H1 (cell line): Measurements from ENCODE around the gene FLT3. TPM values are rescaled to one million over a fixed set of nuclear protein-coding genes. Genes with fewer than 3 reads are reported as not detected.

ENCODE experiments used
- CTCF ChIA-PET: fragments of 300-600 bp; sonication (Branson Sonifier 250); formaldehyde crosslinking; loops from one replicate; lab custom pipeline; 2021; ENCODE audit not compliant: partially characterized antibody; lab: Charles Lee
- POLR2A ChIA-PET: fragments of 300-600 bp; sonication (Branson Sonifier 250); formaldehyde crosslinking; loops from one replicate; lab custom pipeline; 2021; ENCODE audit warnings: inconsistent platforms; ENCODE audit not compliant: partially characterized antibody; lab: Charles Lee
- DNase-seq, 2 experiments: peaks; one replicate each; pipeline versions ENCODE4 v3.0.0 to v3.0.0-alpha.2; 2010 to 2022; ENCODE audit warnings: low spot score in 2 of 2, low read depth in 1 of 2, mixed read lengths in 1 of 2
- FAIRE-seq: peaks from 2 replicates; lab custom pipeline; 2011; peaks lifted over from hg19 to GRCh38; lab: Jason Lieb, UNC
- H2AFZ ChIP-seq: 2 replicates; pipeline ENCODE4 v1.8.1; 2012; ENCODE audit warnings: low read length, inconsistent platforms
- H2AK5ac ChIP-seq: 2 replicates; pipeline ENCODE4 v1.6.1; 2013; ENCODE audit warnings: low read depth, low read length
- H2BK120ac ChIP-seq: replicated peaks from 2 replicates; pipeline ENCODE3; 2013; ENCODE audit warnings: low read depth, low read length, inconsistent platforms
- H2BK12ac ChIP-seq: 2 replicates; pipeline ENCODE4 v1.6.1; 2013; ENCODE audit warnings: low read depth, low read length
- H2BK15ac ChIP-seq: 2 replicates; pipeline ENCODE4 v1.6.1; 2013; ENCODE audit warnings: low read length
- H2BK20ac ChIP-seq: 2 replicates; pipeline ENCODE4 v1.6.1; 2013; ENCODE audit warnings: low read length
- H2BK5ac ChIP-seq: 2 replicates; pipeline ENCODE4 v1.6.1; 2013; ENCODE audit warnings: low read depth, low read length
- H3K14ac ChIP-seq: 2 replicates; pipeline ENCODE4 v1.6.1; 2013; ENCODE audit warnings: inconsistent platforms; ENCODE audit not compliant: insufficient read length
- H3K18ac ChIP-seq: 2 replicates; pipeline ENCODE4 v1.6.1; 2013; ENCODE audit warnings: low read length; ENCODE audit errors: extremely low read depth
- H3K23ac ChIP-seq: 2 replicates; pipeline ENCODE4 v1.6.1; 2013; ENCODE audit warnings: inconsistent platforms; ENCODE audit not compliant: insufficient read length
- H3K23me2 ChIP-seq: 2 replicates; pipeline ENCODE4 v1.6.1; 2013; ENCODE audit warnings: low read depth, low read length
- H3K27ac ChIP-seq: 2 replicates; pipeline ENCODE4 v1.6.1; 2011; ENCODE audit warnings: low read depth, low read length, inconsistent platforms
- H3K27me3 ChIP-seq, 4 experiments: replicated peaks in 1 of 4; 1 replicate in 1 of 4; 2 replicates in 3 of 4; pipeline versions ENCODE4 v1.6.1 to v1.8.1; 2011 to 2013; ENCODE audit warnings: low read length in 3 of 4, mild to moderate bottlenecking in 3 of 4, inconsistent platforms in 2 of 4, mixed read lengths in 2 of 4, moderate library complexity in 1 of 4; ENCODE audit not compliant: control insufficient read depth in 3 of 4, insufficient read depth in 3 of 4; ENCODE audit errors: extremely low read depth in 1 of 4
- H3K36me3 ChIP-seq, 4 experiments: 2 replicates each; pipeline versions ENCODE4 v1.6.1 to v1.8.1; 2011 to 2013; ENCODE audit warnings: mild to moderate bottlenecking in 4 of 4, low read length in 3 of 4, moderate library complexity in 2 of 4, control low read depth in 1 of 4, inconsistent platforms in 1 of 4; ENCODE audit not compliant: insufficient read depth in 4 of 4, control insufficient read depth in 2 of 4
- H3K4ac ChIP-seq: replicated peaks from 2 replicates; pipeline ENCODE3; 2013; ENCODE audit warnings: low read length, low read depth, mixed read lengths, inconsistent platforms; ENCODE audit not compliant: insufficient read length
- H3K4me1 ChIP-seq, 4 experiments: replicated peaks in 1 of 4; 1 replicate in 1 of 4; 2 replicates in 3 of 4; pipeline versions ENCODE4 v1.6.1 to v1.8.1; 2011 to 2013; ENCODE audit warnings: low read length in 3 of 4, inconsistent platforms in 2 of 4, mixed read lengths in 1 of 4; ENCODE audit not compliant: insufficient read depth in 4 of 4, control insufficient read depth in 3 of 4
- H3K4me2 ChIP-seq, 2 experiments: 2 replicates each; pipeline versions ENCODE4 v1.6.1 to v1.8.1; 2011 to 2013; ENCODE audit warnings: low read depth in 2 of 2, low read length in 2 of 2, control low read depth in 1 of 2, inconsistent platforms in 1 of 2, mild to moderate bottlenecking in 1 of 2; ENCODE audit not compliant: insufficient read depth in 1 of 2
- H3K4me3 ChIP-seq, 4 experiments: fragments of 200-600, 300-600 bp in 1 of 4; sonication (generic), shearing (Covaris generic), sonication (Bioruptor Twin) in 1 of 4; 2 replicates each; pipeline versions ENCODE4 v1.5.1 to v1.8.1; 2011 to 2016; ENCODE audit warnings: low read length in 4 of 4, low read depth in 3 of 4, control low read depth in 2 of 4, inconsistent platforms in 2 of 4, mild to moderate bottlenecking in 2 of 4, mixed read lengths in 1 of 4, moderate library complexity in 1 of 4; ENCODE audit not compliant: insufficient read depth in 2 of 4; ENCODE audit errors: extremely low read depth in 1 of 4
- H3K56ac ChIP-seq: replicated peaks from 2 replicates; pipeline ENCODE3; 2013; ENCODE audit warnings: low read depth, mild to moderate bottlenecking, mixed read lengths, low read length, inconsistent platforms; ENCODE audit not compliant: insufficient read length
- H3K79me1 ChIP-seq: 2 replicates; pipeline ENCODE4 v1.6.1; 2013; ENCODE audit warnings: low read depth, low read length, control low read depth
- H3K79me2 ChIP-seq, 2 experiments: 2 replicates each; pipeline versions ENCODE4 v1.6.1 to v1.8.1; 2012 to 2013; ENCODE audit warnings: low read length in 2 of 2, mild to moderate bottlenecking in 2 of 2, inconsistent platforms in 1 of 2; ENCODE audit not compliant: insufficient read depth in 2 of 2, control insufficient read depth in 1 of 2
- H3K9ac ChIP-seq, 4 experiments: replicated peaks in 1 of 4; 1 replicate in 1 of 4; 2 replicates in 3 of 4; pipeline versions ENCODE4 v1.6.1 to v1.8.1; 2011 to 2013; ENCODE audit warnings: low read depth in 3 of 4, low read length in 3 of 4, control low read depth in 2 of 4, mild to moderate bottlenecking in 2 of 4, moderate library complexity in 2 of 4, inconsistent platforms in 1 of 4; ENCODE audit errors: extremely low read depth in 1 of 4
- H3K9me3 ChIP-seq, 2 experiments: 2 replicates each; pipeline versions ENCODE4 v1.6.1 to v1.8.1; 2012 to 2013; ENCODE audit warnings: mild to moderate bottlenecking in 2 of 2, moderate library complexity in 2 of 2, control low read depth in 1 of 2, inconsistent platforms in 1 of 2, low read depth in 1 of 2, low read length in 1 of 2, mixed read lengths in 1 of 2; ENCODE audit not compliant: insufficient read depth in 2 of 2
- H4K20me1 ChIP-seq, 2 experiments: replicated peaks in 1 of 2; 2 replicates each; pipeline versions ENCODE3 to v1.8.1; 2011 to 2013; ENCODE audit warnings: inconsistent platforms in 2 of 2, low read length in 2 of 2, mild to moderate bottlenecking in 1 of 2; ENCODE audit not compliant: insufficient read depth in 2 of 2, control insufficient read depth in 1 of 2
- H4K5ac ChIP-seq: 2 replicates; pipeline ENCODE4 v1.6.1; 2013; ENCODE audit warnings: low read length, low read depth, mixed read lengths, inconsistent platforms; ENCODE audit not compliant: insufficient read length
- H4K8ac ChIP-seq: 2 replicates; pipeline ENCODE4 v1.8.0; 2013; ENCODE audit warnings: mild to moderate bottlenecking, moderate library complexity, low read length, inconsistent platforms; ENCODE audit not compliant: insufficient read depth; ENCODE audit errors: extremely low read depth
- H4K91ac ChIP-seq: replicated peaks from 2 replicates; pipeline ENCODE3; 2013; ENCODE audit warnings: low read length, mixed read lengths, inconsistent platforms; ENCODE audit not compliant: insufficient read length
- EGR1 ChIP-seq: IDR thresholded peaks from 2 replicates; pipeline ENCODE4 v1.6.1; 2011; ENCODE audit warnings: low read depth, low read length, borderline replicate concordance
- GABPA ChIP-seq: IDR thresholded peaks from 2 replicates; pipeline ENCODE4 v1.6.1; 2011; ENCODE audit warnings: mild to moderate bottlenecking, low read length, moderate library complexity, borderline replicate concordance; ENCODE audit not compliant: insufficient read depth
- WGBS, 2 experiments: shearing (Covaris generic) in 1 of 2; methylation state at CpG; one replicate each; pipeline versions ENCODE4 v1.1.6 to v1.1.7; 2013 to 2015; ENCODE audit warnings: low lambda C conversion rate in 2 of 2, mixed read lengths in 2 of 2, inconsistent platforms in 1 of 2, low coverage in 1 of 2, missing lambda C conversion rate in 1 of 2; ENCODE audit not compliant: insufficient replicate concordance in 2 of 2, insufficient coverage in 1 of 2, insufficient read length in 1 of 2; ENCODE audit errors: extremely low coverage in 1 of 2, missing lambda C conversion rate in 1 of 2; 5-methylcytosine and 5-hydroxymethylcytosine counted together
- polyA plus RNA-seq, 7 experiments: library from polyadenylated mRNA; depleted of rRNA in 3 of 7; stranded (reverse) in 5 of 7; unstranded in 2 of 7; fragments of >200 nt in 5 of 7; fragments of 200-250 nt in 2 of 7; gene quantifications; 1 replicate in 5 of 7; 2 replicates in 1 of 7; 4 replicates in 1 of 7; pipeline versions ENCODE4 v1.2.1 to v1.2.3, GENCODE V29; 2011 to 2013; ENCODE audit warnings: missing spikeins in 2 of 7, mixed read lengths in 2 of 7
- total RNA-seq: library from RNA; stranded (reverse); fragmentation: NEBNext Ultra II Directional; extraction: Animal tissue kit (Norgen Biotek cat#: 25700); gene quantifications from 2 replicates; pipeline ENCODE4 v1.2.1, GENCODE V29; 2021

The FLT3 gene
- total and polyA plus RNA-seq, 2 of the 8 experiments (the other 6 are each of a cell fraction or from before 2014, with no cell fraction given): 0.44 to 0.71 TPM

- no peak overlapping the region for H2BK20ac ChIP-seq
- peak overlapping the region; percentile 25 to 86 (median 53); a peak in 6 of 7 replicates for H3K9ac ChIP-seq
- peak overlapping the region; percentile 70 to 85 for H3K4me2 ChIP-seq
- no peaks in the 10 kb centered on the region; the same call in 1 of the 2 replicates for H3K79me1 ChIP-seq
- H2BK5ac ChIP-seq: peak overlapping the region; percentile 92; the same call in 1 of the 2 replicates
- no peaks in the 10 kb centered on the region for H3K27me3 ChIP-seq
- H2BK15ac ChIP-seq: no peak overlapping the region
- POLR2A ChIA-PET: interaction anchor here (0.8 kb wide), 1 partner anchor 92 kb away, joined by 3 read pairs; no protein-coding TSS in a partner anchor
- peaks cover 6% of the 10 kb centered on the region; the same call in 1 of the 2 replicates for H3K23me2 ChIP-seq
- peaks cover 0 to 4% of the 10 kb centered on the region in 2 experiments for H4K20me1 ChIP-seq
- H3K56ac ChIP-seq: peak overlapping the region; percentile 71
- H3K18ac ChIP-seq: peak overlapping the region; percentile 78; the same call in 1 of the 2 replicates
- H2AK5ac ChIP-seq: no peak overlapping the region
- peak overlapping the region; percentile 70 for H4K5ac ChIP-seq
- 1% methylated on average over 11 of the region's 11 CpGs; no CpG with 5 or more reads in 1 of the 2 experiments for WGBS, 2 experiments
- DNase-seq (no peak), FAIRE-seq (no peak)
- no peak overlapping the region for H4K91ac ChIP-seq
- peak overlapping the region; percentile 33; the same call in 1 of the 2 replicates for H2AFZ ChIP-seq
- H3K79me2 ChIP-seq: peaks cover 8 to 45% of the 10 kb centered on the region in 2 experiments; a peak in 3 of 4 replicates
- 0 out of 2 replicates have a peak, but pooled peaks have one; percentile 10 for TF ChIP-seq EGR1
- TF ChIP-seq GABPA: no peak
- H3K36me3 ChIP-seq: no peaks in the 10 kb centered on the region
- H3K27ac ChIP-seq: 0 out of 2 replicates have a peak overlapping the region, but pooled peaks have one; percentile 30
- H2BK120ac ChIP-seq: no peak overlapping the region
- H4K8ac ChIP-seq: no peak overlapping the region
- CTCF ChIA-PET: interaction anchor here (1.6 kb wide), 1 partner anchor 10 kb away, joined by 5 read pairs; no protein-coding TSS in a partner anchor
- peaks cover 0 to 9% (median 6%) of the 10 kb centered on the region in 4 experiments; a peak in 5 of 7 replicates for H3K4me1 ChIP-seq
- no peaks in the 10 kb centered on the region for H3K9me3 ChIP-seq
- 0 out of 2 replicates have a peak overlapping the region, but pooled peaks have one; percentile 84 for H2BK12ac ChIP-seq
- H3K23ac ChIP-seq: no peak overlapping the region
- no peak overlapping the region for H3K4ac ChIP-seq
- peak overlapping the region; percentile 77 to 93 (median 92) for H3K4me3 ChIP-seq
- H3K14ac ChIP-seq: no peak overlapping the region
These were observed 37.2 kb upstream of the FLT3 start for GRCh38 chr13:28137596-28137995.
